Panc1 (cell line): ENCODE results near the gene OPRD1. TPM values are rescaled to one million over a fixed set of nuclear protein-coding genes. Genes with fewer than 3 reads are reported as not detected.

Source experiments
- ATAC-seq: fragments of 200-7000 bp; cut with Tn5 transposase; 2 replicates; pipeline ENCODE4 v1.9.1; 2020; ENCODE audit warnings: mild to moderate bottlenecking, moderate library complexity
- BruUV-seq: library from RNA; stranded (reverse); fragments of 400-500 nt; replicated peaks from 2 replicates; lab custom pipeline; 2021; lab: Mats Ljungman, UMichigan
- CTCF ChIA-PET: fragments of 300-600 bp; sonication (Branson Sonifier 250); formaldehyde crosslinking; loops from one replicate; lab custom pipeline; 2022; ENCODE audit warnings: antibody characterized with exemption; lab: Charles Lee
- POLR2A ChIA-PET: fragments of 300-600 bp; sonication (Branson Sonifier 250); formaldehyde crosslinking; loops from one replicate; lab custom pipeline; 2022; ENCODE audit warnings: antibody characterized with exemption; lab: Charles Lee
- DNase-seq: peaks from one replicate; pipeline ENCODE4 v3.0.0-alpha.2; 2010; ENCODE audit warnings: low read depth, low spot score
- H3K27ac ChIP-seq: 2 replicates; pipeline ENCODE4 v1.5.1; 2011; ENCODE audit warnings: mild to moderate bottlenecking, low read length, inconsistent platforms
- H3K27me3 ChIP-seq: fragments of 200-500 bp; sonication (Bioruptor generic); 2 replicates; pipeline ENCODE4 v1.6.0; 2014; ENCODE audit warnings: low read length, inconsistent platforms; ENCODE audit not compliant: control insufficient read depth, insufficient read depth
- H3K36me3 ChIP-seq: fragments of 200-500 bp; sonication (Bioruptor generic); 2 replicates; pipeline ENCODE4 v1.5.1; 2014; ENCODE audit warnings: inconsistent platforms, mild to moderate bottlenecking, low read length, moderate library complexity; ENCODE audit not compliant: control insufficient read depth, insufficient read depth
- H3K4me1 ChIP-seq: 2 replicates; pipeline ENCODE4 v1.5.1; 2011; ENCODE audit warnings: inconsistent platforms, mild to moderate bottlenecking, low read length, moderate library complexity; ENCODE audit not compliant: control insufficient read depth, insufficient read depth
- H3K4me3 ChIP-seq, 2 experiments: 2 replicates each; pipeline ENCODE4 v1.5.1; 2011 to 2012; ENCODE audit warnings: low read depth in 2 of 2, low read length in 2 of 2, mild to moderate bottlenecking in 2 of 2, inconsistent platforms in 1 of 2, moderate library complexity in 1 of 2
- H3K9me3 ChIP-seq: fragments of 200-500 bp; sonication (Bioruptor generic); 2 replicates; pipeline ENCODE4 v1.5.1; 2014; ENCODE audit warnings: low read depth, mild to moderate bottlenecking, inconsistent platforms, low read length, moderate library complexity; ENCODE audit not compliant: control insufficient read depth, insufficient read depth
- CTCF ChIP-seq: fragments of 450-650 bp; IDR thresholded peaks from 2 replicates; pipeline ENCODE4 v1.5.1; 2017; ENCODE audit warnings: mild to moderate bottlenecking
- POLR2AphosphoS5 ChIP-seq: IDR thresholded peaks from 2 replicates; pipeline ENCODE4 v1.6.1; 2012; ENCODE audit warnings: mild to moderate bottlenecking, low read depth, low read length, moderate library complexity
- REST ChIP-seq, 2 experiments: IDR thresholded peaks; 2 replicates each; pipeline ENCODE4 v1.6.1; 2011 to 2012; ENCODE audit warnings: low read depth in 2 of 2, control low read depth in 1 of 2, low read length in 1 of 2, mild to moderate bottlenecking in 1 of 2, moderate library complexity in 1 of 2; ENCODE audit not compliant: insufficient read depth in 1 of 2
- SIN3A ChIP-seq: IDR thresholded peaks from 2 replicates; pipeline ENCODE4 v1.6.1; 2012; ENCODE audit warnings: low read depth, mild to moderate bottlenecking, low read length, moderate library complexity, borderline replicate concordance; ENCODE audit not compliant: insufficient read depth
- TCF7L2 ChIP-seq: IDR thresholded peaks from 2 replicates; pipeline ENCODE4 v1.6.1; 2011; ENCODE audit warnings: mild to moderate bottlenecking, low read depth, low read length, inconsistent platforms
- in situ Hi-C: cut with HindIII; loops from 2 replicates; pipeline ENCODE4 v1.10.0; 2016; ENCODE audit warnings: low sequenced_read_pairs, low pct_unique_long_range_greater_than_20kb
- intact Hi-C: fragments of 100-400 bp; cut with micrococcal nuclease; formaldehyde crosslinking; loops from one replicate; pipeline ENCODE4 v1.10.0; 2022; ENCODE audit not compliant: unreplicated experiment
- total RNA-seq: library from RNA; stranded (reverse); gene quantifications from one replicate; pipeline ENCODE4 v1.2.1, GENCODE V29; 2021; ENCODE audit not compliant: unreplicated experiment

Gene OPRD1
- total RNA-seq, 1 experiment from 2014 or later, result 5.4 TPM

- TF ChIP-seq SIN3A, result no peak
- no peak for TF ChIP-seq TCF7L2
- TF ChIP-seq CTCF, result peak; percentile 94
- no peak for TF ChIP-seq REST (IDR thresholded peaks at IDR 0.05; ENCODE audit: insufficient read depth in 1 of 2, low read depth in 2 of 2, low read length in 1 of 2)
Measured at GRCh38 chr1:28882009-28882628, 70.1 kb downstream of the OPRD1 start.

GRCh38 chr1:28883242-28883616 is 71.3 kb downstream of the OPRD1 start:
- ATAC-seq (no peak), DNase-seq (no peak)
- POLR2A ChIA-PET, result no interaction called here
- TF ChIP-seq CTCF (no peak), REST (IDR thresholded peaks at IDR 0.05; ENCODE audit: insufficient read depth in 1 of 2, low read depth in 2 of 2, low read length in 1 of 2) (no peak), SIN3A (no peak), TCF7L2 (no peak), POLR2AphosphoS5 (no peak)
- in situ Hi-C loops (no loop called here), intact Hi-C loops (loop anchor here (5.0 kb wide), 2 partner anchors 239 to 319 kb away; partner anchors contain the start of gene TMEM200B)
- Histone ChIP-seq H3K4me1 (peaks cover 12% of the 10 kb centered on the region), H3K36me3 (no peaks in the 10 kb centered on the region; the same call in 1 of the 2 replicates), H3K4me3 (no peak overlapping the region), H3K27me3 (no peaks in the 10 kb centered on the region), H3K9me3 (no peaks in the 10 kb centered on the region), H3K27ac (no peak overlapping the region)
- CTCF ChIA-PET, result interaction anchor here (0.6 kb wide), 1 partner anchor 20 kb away, joined by 4 read pairs; no protein-coding TSS in a partner anchor
- BruUV-seq, result no TSS peak

More at GRCh38 chr1:28882009-28882628, 70.1 kb downstream of the OPRD1 start:
- POLR2A ChIA-PET, result interaction anchor here (0.6 kb wide), 1 partner anchor 341 kb away, joined by 4 read pairs; no protein-coding TSS in a partner anchor
- ATAC-seq (peak; percentile 88), DNase-seq (peak; percentile 87)
- in situ Hi-C loops (no loop called here), intact Hi-C loops (loop anchor here (1.0 to 5.0 kb wide), 3 partner anchors 152 to 320 kb away; partner anchors contain the start of gene TMEM200B)
- H3K9me3 ChIP-seq, result no peaks in the 10 kb centered on the region
- no peak overlapping the region for H3K4me3 ChIP-seq
- H3K36me3 ChIP-seq, result no peaks in the 10 kb centered on the region; the same call in 1 of the 2 replicates
- no TSS peak for BruUV-seq
- H3K4me1 ChIP-seq, result peaks cover 9% of the 10 kb centered on the region
- no peak overlapping the region for H3K27ac ChIP-seq
- no peaks in the 10 kb centered on the region for H3K27me3 ChIP-seq
- CTCF ChIA-PET, result interaction anchor here (0.6 to 1.2 kb wide), 11 partner anchors 18 to 321 kb away, joined by 3 to 24 read pairs (median 4); partner anchors contain the start of gene SRSF4
